Neuronal stem cell (in vitro differentiated cells): ENCODE results near the gene MTUS2.

ENCODE experiments used
- DNase-seq: peaks from one replicate; pipeline ENCODE4 v3.0.0-alpha.2; 2013; ENCODE audit warnings: low spot score
- H2AFZ ChIP-seq: one replicate; pipeline ENCODE4 v1.6.1; 2013; ENCODE audit warnings: mild to moderate bottlenecking, low read length, inconsistent platforms
- H2AK5ac ChIP-seq: 2 replicates; pipeline ENCODE4 v1.6.1; 2013; ENCODE audit warnings: low read depth, mild to moderate bottlenecking, inconsistent platforms, low read length, moderate library complexity, mixed read lengths
- H2BK120ac ChIP-seq: 2 replicates; pipeline ENCODE4 v1.6.1; 2013; ENCODE audit warnings: low read depth, mild to moderate bottlenecking, inconsistent platforms, low read length, moderate library complexity, mixed read lengths
- H2BK12ac ChIP-seq: one replicate; pipeline ENCODE4 v1.6.1; 2013; ENCODE audit warnings: low read length, inconsistent platforms
- H2BK15ac ChIP-seq: 2 replicates; pipeline ENCODE4 v1.6.1; 2013; ENCODE audit warnings: mild to moderate bottlenecking, low read length, inconsistent platforms, mixed read lengths
- H2BK5ac ChIP-seq: one replicate; pipeline ENCODE4 v1.6.1; 2013; ENCODE audit warnings: inconsistent platforms, mild to moderate bottlenecking, low read length, moderate library complexity
- H3K14ac ChIP-seq: one replicate; pipeline ENCODE4 v1.6.1; 2013; ENCODE audit warnings: low read length, inconsistent platforms
- H3K18ac ChIP-seq: 2 replicates; pipeline ENCODE4 v1.6.1; 2013; ENCODE audit warnings: low read length, inconsistent platforms
- H3K23ac ChIP-seq: 2 replicates; pipeline ENCODE4 v1.6.1; 2013; ENCODE audit warnings: low read depth, mild to moderate bottlenecking, mixed read lengths, low read length, inconsistent platforms; ENCODE audit not compliant: poor library complexity
- H3K27ac ChIP-seq: replicated peaks from 3 replicates; pipeline ENCODE4 v1.5.1; 2013; ENCODE audit warnings: low read length, inconsistent platforms
- H3K27me3 ChIP-seq, 3 experiments: 2 replicates each; pipeline ENCODE4 v1.6.1; 2013; ENCODE audit warnings: low read length in 3 of 3, mild to moderate bottlenecking in 2 of 3, inconsistent platforms in 1 of 3, low read depth in 1 of 3, mixed read lengths in 1 of 3, moderate library complexity in 1 of 3; ENCODE audit not compliant: control insufficient read depth in 3 of 3, insufficient read depth in 3 of 3
- H3K36me3 ChIP-seq, 2 donors: replicated peaks in 1 of 2; 2 replicates each; pipeline ENCODE4 v1.6.1; 2013; ENCODE audit warnings: low read length in 2 of 2; ENCODE audit not compliant: control insufficient read depth in 2 of 2, insufficient read depth in 2 of 2
- H3K4ac ChIP-seq: 2 replicates; pipeline ENCODE4 v1.6.1; 2013; ENCODE audit warnings: inconsistent platforms, mild to moderate bottlenecking, low read length, moderate library complexity
- H3K4me1 ChIP-seq, 2 donors: 1 replicate in 1 of 2; 2 replicates in 1 of 2; pipeline ENCODE4 v1.6.1; 2013; ENCODE audit warnings: low read length in 2 of 2, low read depth in 1 of 2; ENCODE audit not compliant: control insufficient read depth in 2 of 2, insufficient read depth in 1 of 2
- H3K4me2 ChIP-seq: one replicate; pipeline ENCODE4 v1.6.1; 2013; ENCODE audit warnings: mild to moderate bottlenecking, low read length, inconsistent platforms; ENCODE audit not compliant: insufficient read depth, poor library complexity, severe bottlenecking
- H3K4me3 ChIP-seq, 2 donors: 2 replicates each; pipeline ENCODE4 v1.5.1; 2013; ENCODE audit warnings: low read length in 2 of 2, mild to moderate bottlenecking in 2 of 2, inconsistent platforms in 1 of 2, moderate library complexity in 1 of 2
- H3K79me1 ChIP-seq: one replicate; pipeline ENCODE4 v1.6.1; 2013; ENCODE audit warnings: low read depth, mild to moderate bottlenecking, inconsistent platforms, low read length, moderate library complexity
- H3K9ac ChIP-seq: one replicate; pipeline ENCODE4 v1.6.1; 2013; ENCODE audit warnings: mild to moderate bottlenecking, low read depth, low read length, inconsistent platforms; ENCODE audit not compliant: poor library complexity
- H3K9me3 ChIP-seq, 2 donors: replicated peaks in 1 of 2; 2 replicates each; pipeline versions ENCODE3 to v1.6.1; 2013; ENCODE audit warnings: low read length in 2 of 2, mild to moderate bottlenecking in 2 of 2, inconsistent platforms in 1 of 2, low read depth in 1 of 2, mixed read lengths in 1 of 2, moderate library complexity in 1 of 2; ENCODE audit not compliant: control insufficient read depth in 2 of 2, insufficient read depth in 1 of 2
- H4K8ac ChIP-seq: one replicate; pipeline ENCODE4 v1.6.1; 2013; ENCODE audit warnings: low read depth, mild to moderate bottlenecking, inconsistent platforms, low read length, moderate library complexity
- H4K91ac ChIP-seq: one replicate; pipeline ENCODE4 v1.6.1; 2013; ENCODE audit warnings: low read length, low read depth, mild to moderate bottlenecking, inconsistent platforms; ENCODE audit not compliant: poor library complexity
- WGBS, 2 donors: extraction: QIAGEN DNeasy Blood & Tissue Kit; methylation state at CpG; one replicate each; pipeline ENCODE4 v1.1.7; 2013; ENCODE audit warnings: missing lambda C conversion rate in 2 of 2, mixed read lengths in 1 of 2; ENCODE audit not compliant: insufficient read length in 2 of 2, insufficient replicate concordance in 1 of 2; ENCODE audit errors: extremely low coverage in 2 of 2; 5-methylcytosine and 5-hydroxymethylcytosine counted together

MTUS2 gene

GRCh38 chr13:29522044-29522685 lies 702.0 kb downstream of the MTUS2 start:
- Histone ChIP-seq H4K8ac (no peak overlapping the region), H2BK5ac (no peak overlapping the region), H2BK120ac (no peak overlapping the region), H3K36me3 (peaks cover 31 to 84% of the 10 kb centered on the region in 2 donors), H3K18ac (no peak overlapping the region), H3K79me1 (peaks cover 2% of the 10 kb centered on the region), H3K9ac (no peak overlapping the region), H2BK12ac (no peak overlapping the region), H3K9me3 (no peaks in the 10 kb centered on the region), H3K4me1 (peaks cover 0 to 1% of the 10 kb centered on the region in 2 donors), H3K14ac (no peak overlapping the region), H3K4ac (no peak overlapping the region), H2AK5ac (no peak overlapping the region), H3K4me3 (no peak overlapping the region), H3K27ac (no peak overlapping the region), H2BK15ac (no peak overlapping the region), H2AFZ (no peak overlapping the region), H3K27me3 (no peaks in the 10 kb centered on the region), H4K91ac (no peak overlapping the region), H3K23ac (no peak overlapping the region), H3K4me2 (no peak overlapping the region)
- DNase-seq: no peak
- no CpG with 5 or more reads among the region's 16 CpGs for WGBS, 2 donors

- H3K4me2 ChIP-seq: no peak overlapping the region
These were observed 703.2 kb downstream of the MTUS2 start for GRCh38 chr13:29523199-29523961.

GRCh38 chr13:29524176-29524575 lies 704.0 kb downstream of the MTUS2 start:
- H2BK15ac ChIP-seq: no peak overlapping the region
- no peak overlapping the region for H3K4me3 ChIP-seq
- H3K27me3 ChIP-seq: no peaks in the 10 kb centered on the region
- no peak overlapping the region for H2BK5ac ChIP-seq
- peaks cover 31 to 84% of the 10 kb centered on the region in 2 donors for H3K36me3 ChIP-seq
- H3K9me3 ChIP-seq: no peaks in the 10 kb centered on the region
- no peak overlapping the region for H2AFZ ChIP-seq
- no peak overlapping the region for H2AK5ac ChIP-seq
- no peak overlapping the region for H3K4ac ChIP-seq
- no peaks in the 10 kb centered on the region for H3K79me1 ChIP-seq
- DNase-seq: no peak
- H3K4me1 ChIP-seq: peaks cover 0 to 4% of the 10 kb centered on the region in 2 donors
- no peak overlapping the region for H2BK12ac ChIP-seq
- no peak overlapping the region for H4K8ac ChIP-seq
- WGBS, 2 donors: no CpG with 5 or more reads among the region's 17 CpGs
- no peak overlapping the region for H3K18ac ChIP-seq
- H3K27ac ChIP-seq: no peak overlapping the region
- no peak overlapping the region for H4K91ac ChIP-seq
- H3K14ac ChIP-seq: no peak overlapping the region
- H2BK120ac ChIP-seq: no peak overlapping the region
- peak overlapping the region; percentile 25 for H3K9ac ChIP-seq
- no peak overlapping the region for H3K4me2 ChIP-seq
- H3K23ac ChIP-seq: peak overlapping the region; percentile 57

More at GRCh38 chr13:29523199-29523961, 703.2 kb downstream of the MTUS2 start:
- Histone ChIP-seq H4K8ac (no peak overlapping the region), H2AFZ (no peak overlapping the region), H3K36me3 (peaks cover 34 to 84% of the 10 kb centered on the region in 2 donors), H2BK5ac (no peak overlapping the region), H2BK12ac (no peak overlapping the region), H3K18ac (no peak overlapping the region), H3K9ac (no peak overlapping the region), H3K4ac (no peak overlapping the region), H3K4me3 (no peak overlapping the region), H3K23ac (no peak overlapping the region), H2AK5ac (no peak overlapping the region), H2BK15ac (no peak overlapping the region), H2BK120ac (no peak overlapping the region), H3K14ac (no peak overlapping the region), H4K91ac (no peak overlapping the region), H3K27ac (no peak overlapping the region), H3K9me3 (no peaks in the 10 kb centered on the region), H3K4me1 (peaks cover 0 to 4% of the 10 kb centered on the region in 2 donors), H3K79me1 (no peaks in the 10 kb centered on the region), H3K27me3 (no peaks in the 10 kb centered on the region)
- no CpG with 5 or more reads among the region's 23 CpGs for WGBS, 2 donors
- no peak for DNase-seq

GRCh38 chr13:29524641-29525040 lies 704.5 kb downstream of the MTUS2 start:
- Histone ChIP-seq H3K23ac (no peak overlapping the region), H3K18ac (no peak overlapping the region), H3K27ac (no peak overlapping the region), H3K4ac (no peak overlapping the region), H2BK5ac (no peak overlapping the region), H3K4me2 (no peak overlapping the region), H3K9me3 (no peaks in the 10 kb centered on the region), H2BK15ac (no peak overlapping the region), H3K79me1 (no peaks in the 10 kb centered on the region), H3K27me3 (no peaks in the 10 kb centered on the region), H2AK5ac (no peak overlapping the region), H4K8ac (no peak overlapping the region), H2BK12ac (no peak overlapping the region), H3K4me1 (peaks cover 0 to 4% of the 10 kb centered on the region in 2 donors), H3K9ac (no peak overlapping the region), H3K14ac (no peak overlapping the region), H2AFZ (no peak overlapping the region), H2BK120ac (no peak overlapping the region), H4K91ac (no peak overlapping the region), H3K36me3 (peaks cover 35 to 84% of the 10 kb centered on the region in 2 donors), H3K4me3 (no peak overlapping the region)
- no peak for DNase-seq
- WGBS, 2 donors: no CpG with 5 or more reads among the region's 9 CpGs
